Memory B cell (primary cell): Measurements from ENCODE around the gene DCAF8L2.
"Not testable (repeated sequence)": the region's sequence is repeated elsewhere in the genome, so short reads cannot be mapped to it uniquely, and the experiment has no call there.

Experiments used
- ATAC-seq: fragments of 150-1000 bp; cut with Tn5 transposase; 2 replicates; pipeline ENCODE4 v1.10.0; 2021; ENCODE audit warnings: low read depth, mild to moderate bottlenecking, moderate library complexity
- DNase-seq, 2 donors: peaks; one replicate each; pipeline ENCODE4 v3.0.0; 2022; ENCODE audit warnings: low spot score in 2 of 2
- H3K27ac Mint-ChIP-seq: one replicate; pipeline ENCODE4 v1.8.0; 2022; ENCODE audit warnings: mild to moderate bottlenecking, moderate library complexity, mixed read lengths
- H3K27me3 Mint-ChIP-seq: one replicate; pipeline ENCODE4 v1.8.0; 2022; ENCODE audit warnings: mixed read lengths
- H3K36me3 Mint-ChIP-seq: one replicate; pipeline ENCODE4 v1.8.0; 2022; ENCODE audit warnings: mild to moderate bottlenecking, mixed read lengths
- H3K4me1 Mint-ChIP-seq: one replicate; pipeline ENCODE4 v1.8.0; 2022; ENCODE audit warnings: mixed read lengths
- H3K4me3 Mint-ChIP-seq: one replicate; pipeline ENCODE4 v1.8.0; 2022; ENCODE audit warnings: mild to moderate bottlenecking, moderate library complexity, mixed read lengths
- H3K9me3 Mint-ChIP-seq: one replicate; pipeline ENCODE4 v1.8.0; 2022; ENCODE audit warnings: mixed read lengths

The DCAF8L2 gene

DNA sequence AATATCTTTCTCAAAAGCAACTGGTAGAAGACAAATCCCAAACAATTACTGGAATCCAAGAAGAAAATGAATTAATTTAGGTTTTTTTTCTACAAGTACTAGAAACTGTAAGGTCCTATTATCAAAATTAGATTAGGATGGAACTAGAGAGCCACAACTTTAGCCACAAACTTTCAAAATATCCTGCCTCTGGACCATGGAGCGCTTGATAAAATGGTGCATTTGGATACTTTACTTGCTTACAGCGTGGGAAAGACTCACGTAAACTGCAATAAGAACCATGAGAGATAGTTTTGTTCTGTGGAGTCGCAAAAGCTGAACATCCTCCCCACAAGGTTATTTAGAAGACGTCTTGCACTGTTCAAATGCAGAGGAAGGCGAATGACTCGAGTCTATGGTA lies at the start of gene DCAF8L2:
Gene DCAF8L2, plus strand, starts transcription at position 301 of the 400 bp plus-strand sequence. CDS start 156,552 bp downstream, outside the sequence.
- no peak within 1 kb of the TSS for H3K27ac Mint-ChIP-seq
- H3K4me3 Mint-ChIP-seq = no peak within 1 kb of the TSS
- no peaks in the 10 kb centered on the region for H3K27me3 Mint-ChIP-seq
- DNase-seq = no peak
- H3K4me1 Mint-ChIP-seq = no peaks in the 10 kb centered on the region
- H3K36me3 Mint-ChIP-seq = no peaks in the 10 kb centered on the region
- H3K9me3 Mint-ChIP-seq = peaks cover 6% of the 10 kb centered on the region
- no peak for ATAC-seq

GRCh38 chrX:27541161-27541560 lies 49.0 kb upstream of the DCAF8L2 start:
- H3K27ac Mint-ChIP-seq, H3K27me3 Mint-ChIP-seq, H3K4me1 Mint-ChIP-seq, H3K4me3 Mint-ChIP-seq, DNase-seq, H3K9me3 Mint-ChIP-seq, H3K36me3 Mint-ChIP-seq, ATAC-seq: not testable (repeated sequence)

DNA sequence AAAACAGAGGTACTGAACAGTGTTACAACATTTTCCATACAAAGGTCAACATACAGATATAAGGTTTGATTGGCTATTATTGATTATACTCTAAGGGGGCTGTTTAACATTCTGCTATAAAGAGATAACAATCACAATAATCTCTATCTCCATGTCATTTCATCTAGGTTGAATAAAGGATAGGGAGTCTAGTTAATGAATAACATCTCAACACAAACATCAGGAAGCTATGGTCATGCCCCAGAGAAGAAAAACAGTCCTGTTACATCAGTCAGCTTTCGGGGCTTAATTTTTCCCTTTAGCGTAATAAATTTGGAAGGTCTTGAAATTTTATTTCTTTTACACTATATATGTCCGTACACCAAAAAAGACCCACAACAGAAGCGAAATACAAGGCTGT lies 41.5 kb upstream of the DCAF8L2 start:
- ATAC-seq = no peak
- Mint-ChIP-seq H3K27me3 (no peaks in the 10 kb centered on the region), H3K9me3 (peaks cover 2% of the 10 kb centered on the region), H3K27ac (no peak overlapping the region), H3K36me3 (no peaks in the 10 kb centered on the region), H3K4me1 (no peaks in the 10 kb centered on the region), H3K4me3 (no peak overlapping the region)
- no peak for DNase-seq

GRCh38 chrX:27549688-27550087 lies 40.5 kb upstream of the DCAF8L2 start:
- ATAC-seq (no peak), DNase-seq (no peak)
- Mint-ChIP-seq H3K27me3 (no peaks in the 10 kb centered on the region), H3K4me3 (no peak overlapping the region), H3K4me1 (no peaks in the 10 kb centered on the region), H3K27ac (no peak overlapping the region), H3K9me3 (peaks cover 2% of the 10 kb centered on the region), H3K36me3 (no peaks in the 10 kb centered on the region)

- DNase-seq = no peak
- H3K27ac Mint-ChIP-seq = no peak overlapping the region
- H3K9me3 Mint-ChIP-seq = peaks cover 2% of the 10 kb centered on the region
- no peaks in the 10 kb centered on the region for H3K27me3 Mint-ChIP-seq
- no peak overlapping the region for H3K4me3 Mint-ChIP-seq
- no peaks in the 10 kb centered on the region for H3K4me1 Mint-ChIP-seq
- no peaks in the 10 kb centered on the region for H3K36me3 Mint-ChIP-seq
- ATAC-seq = no peak
These were observed 34.6 kb upstream of the DCAF8L2 start for GRCh38 chrX:27555514-27555913.

GRCh38 chrX:27565992-27566391 lies 24.2 kb upstream of the DCAF8L2 start:
- Mint-ChIP-seq H3K27ac (no peak overlapping the region), H3K36me3 (no peaks in the 10 kb centered on the region)

GRCh38 chrX:27571164-27571563 lies 19.0 kb upstream of the DCAF8L2 start:
- DNase-seq = no peak
- Mint-ChIP-seq H3K4me3 (no peak overlapping the region), H3K9me3 (no peaks in the 10 kb centered on the region), H3K27ac (no peak overlapping the region), H3K27me3 (no peaks in the 10 kb centered on the region), H3K36me3 (no peaks in the 10 kb centered on the region), H3K4me1 (no peaks in the 10 kb centered on the region)
- no peak for ATAC-seq

More at GRCh38 chrX:27565992-27566391, 24.2 kb upstream of the DCAF8L2 start:
- no peaks in the 10 kb centered on the region for H3K27me3 Mint-ChIP-seq
- H3K4me1 Mint-ChIP-seq = no peaks in the 10 kb centered on the region
- ATAC-seq (no peak), DNase-seq (no peak)
- H3K4me3 Mint-ChIP-seq = no peak overlapping the region
- H3K9me3 Mint-ChIP-seq = no peaks in the 10 kb centered on the region

GRCh38 chrX:27575565-27575964 lies 14.6 kb upstream of the DCAF8L2 start:
- Mint-ChIP-seq H3K9me3 (no peaks in the 10 kb centered on the region), H3K27ac (no peak overlapping the region), H3K36me3 (no peaks in the 10 kb centered on the region), H3K4me1 (no peaks in the 10 kb centered on the region), H3K27me3 (no peaks in the 10 kb centered on the region), H3K4me3 (no peak overlapping the region)
- no peak for DNase-seq
- ATAC-seq = no peak

DNA sequence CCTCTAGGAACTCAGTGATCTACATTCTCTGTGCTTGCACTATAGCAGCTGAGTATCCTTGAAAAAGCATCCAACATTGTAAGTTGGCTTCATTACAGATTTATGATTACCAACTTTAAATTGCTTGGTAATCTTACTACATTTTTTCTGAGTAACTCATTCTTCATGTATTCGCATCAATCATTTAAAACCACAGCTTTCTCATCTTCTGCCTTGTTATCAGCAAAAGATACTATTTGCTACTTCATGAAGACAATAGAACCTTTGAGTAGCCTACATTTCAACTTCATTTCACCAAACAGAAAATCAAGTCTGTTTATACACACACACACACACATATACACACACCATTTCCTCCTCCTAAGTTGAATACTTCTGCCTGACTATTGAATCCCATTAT lies 6.2 kb upstream of the DCAF8L2 start:
- H3K27ac Mint-ChIP-seq = no peak overlapping the region
- H3K9me3 Mint-ChIP-seq = no peaks in the 10 kb centered on the region
- H3K4me1 Mint-ChIP-seq = no peaks in the 10 kb centered on the region
- DNase-seq (no peak), ATAC-seq (no peak)
- no peaks in the 10 kb centered on the region for H3K36me3 Mint-ChIP-seq
- no peak overlapping the region for H3K4me3 Mint-ChIP-seq
- H3K27me3 Mint-ChIP-seq = no peaks in the 10 kb centered on the region

DNA sequence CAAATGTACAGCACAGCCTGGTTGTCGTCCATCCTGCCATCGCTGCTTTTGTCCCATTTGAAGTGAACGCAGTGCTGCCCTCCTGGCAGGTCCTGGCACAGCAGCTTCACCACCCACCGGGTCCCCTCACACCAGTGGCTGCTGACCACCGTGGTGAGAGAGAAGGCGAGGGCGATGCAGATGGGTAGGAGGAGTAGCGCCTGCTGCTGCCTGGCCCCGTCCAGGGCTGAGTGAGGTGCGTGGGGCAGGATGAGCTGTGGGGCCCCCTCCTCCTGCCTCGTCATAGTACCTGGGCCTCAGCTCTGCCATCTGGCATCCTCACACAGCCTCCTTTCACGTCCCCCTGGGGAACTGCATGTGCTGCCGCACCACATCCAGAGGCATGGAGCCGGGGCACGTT lies 1.8 kb downstream of the DCAF8L2 start:
- Mint-ChIP-seq H3K4me1 (no peaks in the 10 kb centered on the region), H3K27ac (no peak overlapping the region), H3K4me3 (no peak overlapping the region), H3K9me3 (peaks cover 6% of the 10 kb centered on the region), H3K36me3 (no peaks in the 10 kb centered on the region), H3K27me3 (no peaks in the 10 kb centered on the region)
- no peak for DNase-seq
- no peak for ATAC-seq

DNA sequence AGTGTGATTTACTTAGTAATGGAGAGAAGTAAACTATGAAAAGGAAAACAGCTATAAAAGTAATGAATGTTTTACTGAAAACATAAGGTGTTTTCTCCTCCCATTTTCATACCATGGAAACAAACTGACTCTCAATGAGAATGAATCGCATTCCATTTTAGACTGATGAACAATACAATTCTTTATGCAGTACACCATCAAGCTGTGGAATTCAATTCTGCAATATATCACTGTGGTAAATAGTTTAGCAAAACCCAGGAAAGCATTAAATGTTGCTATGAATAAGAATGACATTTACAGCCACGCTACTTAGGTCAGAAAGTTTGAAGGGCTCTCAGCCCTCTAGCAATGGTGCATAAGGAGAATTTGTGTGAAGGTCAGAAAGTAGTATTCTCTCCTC lies 7.4 kb downstream of the DCAF8L2 start:
- Mint-ChIP-seq H3K27me3 (no peaks in the 10 kb centered on the region), H3K4me1 (no peaks in the 10 kb centered on the region), H3K4me3 (no peak overlapping the region), H3K27ac (no peak overlapping the region), H3K36me3 (no peaks in the 10 kb centered on the region), H3K9me3 (peaks cover 5% of the 10 kb centered on the region)
- ATAC-seq (no peak), DNase-seq (no peak)

DNA sequence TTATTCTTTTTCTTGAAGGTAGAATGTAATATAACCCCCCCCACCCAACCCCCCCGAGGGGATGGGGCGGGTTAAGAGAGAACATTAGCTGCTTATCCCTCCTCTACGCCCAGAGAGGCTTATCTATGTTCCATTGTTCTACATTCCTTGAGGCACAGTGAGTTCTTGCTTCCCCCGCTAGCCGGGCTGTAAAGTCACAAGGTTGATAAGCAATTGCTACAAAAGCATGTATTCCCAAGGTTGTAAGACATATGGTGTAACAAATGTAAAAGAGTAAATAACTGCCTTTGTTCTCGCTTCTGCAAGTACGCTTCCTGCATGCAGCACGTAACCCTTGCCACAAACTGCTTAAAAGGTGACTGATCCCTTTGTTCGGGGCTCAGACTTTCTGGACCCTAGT lies 8.2 kb downstream of the DCAF8L2 start:
- DNase-seq = no peak
- H3K36me3 Mint-ChIP-seq = no peaks in the 10 kb centered on the region
- peaks cover 3% of the 10 kb centered on the region for H3K9me3 Mint-ChIP-seq
- H3K4me1 Mint-ChIP-seq = no peaks in the 10 kb centered on the region
- H3K27ac Mint-ChIP-seq = no peak overlapping the region
- no peak overlapping the region for H3K4me3 Mint-ChIP-seq
- H3K27me3 Mint-ChIP-seq = no peaks in the 10 kb centered on the region
- ATAC-seq = no peak

DNA sequence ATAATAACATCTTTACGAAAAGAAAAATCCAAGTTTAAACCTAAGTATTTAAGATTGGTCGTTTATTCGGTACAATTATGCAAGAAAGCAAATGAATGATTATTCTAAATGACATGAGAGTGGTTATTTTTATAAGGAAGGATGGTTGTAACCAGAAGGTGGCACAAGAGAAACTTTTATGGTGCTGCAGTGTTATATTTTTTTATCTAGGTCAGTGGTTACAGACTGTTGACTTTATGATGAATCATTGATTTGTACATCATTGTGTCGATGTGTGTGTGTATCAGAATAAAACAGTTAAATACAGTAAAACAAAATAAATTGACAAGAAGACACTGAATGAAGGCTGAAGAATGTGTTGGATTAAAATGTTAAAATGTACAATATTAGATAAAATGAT lies 9.8 kb downstream of the DCAF8L2 start:
- Mint-ChIP-seq H3K9me3 (peaks cover 1% of the 10 kb centered on the region), H3K27ac (no peak overlapping the region), H3K4me3 (no peak overlapping the region), H3K36me3 (no peaks in the 10 kb centered on the region), H3K4me1 (no peaks in the 10 kb centered on the region), H3K27me3 (no peaks in the 10 kb centered on the region)
- DNase-seq (no peak), ATAC-seq (no peak)

- DNase-seq (no peak), ATAC-seq (no peak)
- no peaks in the 10 kb centered on the region for H3K27me3 Mint-ChIP-seq
- H3K27ac Mint-ChIP-seq = no peak overlapping the region
- H3K4me1 Mint-ChIP-seq = no peaks in the 10 kb centered on the region
- H3K9me3 Mint-ChIP-seq = no peaks in the 10 kb centered on the region
- no peaks in the 10 kb centered on the region for H3K36me3 Mint-ChIP-seq
- no peak overlapping the region for H3K4me3 Mint-ChIP-seq
These were observed 10.5 kb downstream of the DCAF8L2 start for GRCh38 chrX:27600686-27601085.

GRCh38 chrX:27608671-27609070 lies 18.5 kb downstream of the DCAF8L2 start:
- no peaks in the 10 kb centered on the region for H3K27me3 Mint-ChIP-seq
- no peaks in the 10 kb centered on the region for H3K4me1 Mint-ChIP-seq
- H3K4me3 Mint-ChIP-seq = no peak overlapping the region
- H3K27ac Mint-ChIP-seq = no peak overlapping the region
- no peak for DNase-seq
- no peak for ATAC-seq
- H3K9me3 Mint-ChIP-seq = no peaks in the 10 kb centered on the region
- no peaks in the 10 kb centered on the region for H3K36me3 Mint-ChIP-seq

DNA sequence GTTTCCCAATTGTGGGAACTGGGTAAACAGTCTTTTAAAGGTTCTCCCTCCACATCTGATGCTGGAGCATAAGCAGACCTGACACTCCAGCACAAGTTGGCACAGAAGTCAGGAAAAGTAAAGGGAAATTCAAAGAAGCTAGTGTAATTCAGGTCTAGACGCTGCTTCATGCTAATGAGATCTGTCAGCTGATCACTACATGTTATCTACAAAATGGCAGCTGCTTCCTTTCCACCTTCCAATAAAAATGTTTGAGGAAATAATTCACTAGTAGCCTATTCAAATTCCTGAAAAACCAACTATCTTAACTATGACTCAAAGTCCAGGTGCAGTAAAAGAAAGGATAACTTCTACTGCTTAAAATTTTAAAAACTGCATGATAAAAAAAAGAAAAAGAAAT lies 29.3 kb downstream of the DCAF8L2 start:
- DNase-seq = no peak
- H3K36me3 Mint-ChIP-seq = no peaks in the 10 kb centered on the region
- H3K4me3 Mint-ChIP-seq = no peak overlapping the region

More for the DNA sequence above, 29.3 kb downstream of the DCAF8L2 start:
- no peaks in the 10 kb centered on the region for H3K27me3 Mint-ChIP-seq
- no peak overlapping the region for H3K27ac Mint-ChIP-seq
- H3K9me3 Mint-ChIP-seq = no peaks in the 10 kb centered on the region
- no peaks in the 10 kb centered on the region for H3K4me1 Mint-ChIP-seq
- no peak for ATAC-seq
